B cell (primary cell): ENCODE measurements around the gene CFAP73. TPM values are rescaled to one million over a fixed set of nuclear protein-coding genes. Genes with fewer than 3 reads are reported as not detected.

Experiments
- ATAC-seq: fragments of 200-7000 bp; cut with Tn5 transposase; one replicate; pipeline ENCODE4 v1.10.0; 2021; ENCODE audit warnings: low read depth, mild to moderate bottlenecking, moderate number of reproducible peaks, moderate library complexity
- CTCF ChIA-PET: fragments of 350-600 bp; sonication (Branson Sonifier 250); formaldehyde crosslinking; loops from one replicate; lab custom pipeline; 2021; ENCODE audit warnings: antibody characterized with exemption, inconsistent platforms; lab: Charles Lee
- POLR2A ChIA-PET: fragments of 350-600 bp; sonication (Branson Sonifier 250); formaldehyde crosslinking; loops from one replicate; lab custom pipeline; 2021; ENCODE audit warnings: antibody characterized with exemption; lab: Charles Lee
- DNase-seq: peaks from one replicate; pipeline ENCODE4 v3.0.0; 2013
- H2AFZ ChIP-seq: 2 replicates; pipeline ENCODE4 v1.6.1; 2012; ENCODE audit warnings: mild to moderate bottlenecking, low read depth, low read length; ENCODE audit not compliant: insufficient read depth, poor library complexity, severe bottlenecking
- H3K27ac ChIP-seq, 2 donors: 1 replicate in 1 of 2; 2 replicates in 1 of 2; pipeline ENCODE4 v1.5.1; 2012 to 2013; ENCODE audit warnings: low read length in 2 of 2, mild to moderate bottlenecking in 2 of 2, moderate library complexity in 1 of 2
- H3K27me3 ChIP-seq, 4 experiments: fragments of 200-600 bp in 1 of 4; sonication (generic) in 1 of 4; replicated peaks in 1 of 4; 1 replicate in 2 of 4; 2 replicates in 2 of 4; pipeline versions ENCODE4 v1.6.1 to v1.7.0; 2013 to 2016; ENCODE audit warnings: low read length in 3 of 4, mild to moderate bottlenecking in 2 of 4, mixed read lengths in 1 of 4, moderate library complexity in 1 of 4; ENCODE audit not compliant: insufficient read depth in 4 of 4, control insufficient read depth in 3 of 4; ENCODE audit errors: control extremely low read depth in 1 of 4
- H3K36me3 ChIP-seq, 2 experiments: replicated peaks in 1 of 2; 1 replicate in 1 of 2; 2 replicates in 1 of 2; pipeline versions ENCODE4 v1.6.1 to v1.7.1; 2013; ENCODE audit warnings: low read length in 1 of 2; ENCODE audit not compliant: insufficient read depth in 2 of 2, control insufficient read depth in 1 of 2; ENCODE audit errors: control extremely low read depth in 1 of 2, extremely low read depth in 1 of 2
- H3K4me1 ChIP-seq, 2 donors: fragments of 200-600 bp in 1 of 2; sonication (generic) in 1 of 2; 1 replicate in 1 of 2; 2 replicates in 1 of 2; pipeline versions ENCODE4 v1.5.1 to v1.6.1; 2013 to 2017; ENCODE audit warnings: low read length in 2 of 2; ENCODE audit not compliant: control insufficient read depth in 2 of 2, insufficient read depth in 2 of 2
- H3K4me2 ChIP-seq: replicated peaks from 2 replicates; pipeline ENCODE3; 2012; ENCODE audit warnings: mild to moderate bottlenecking, low read depth, low read length; ENCODE audit not compliant: poor library complexity, severe bottlenecking
- H3K4me3 ChIP-seq, 5 experiments: fragments of 200-600 bp in 1 of 5; sonication (generic) in 1 of 5; 1 replicate in 3 of 5; 2 replicates in 2 of 5; pipeline versions ENCODE4 v1.5.1 to v1.7.0; 2011 to 2016; ENCODE audit warnings: low read length in 4 of 5, mild to moderate bottlenecking in 4 of 5, low read depth in 2 of 5, control low read depth in 1 of 5, moderate library complexity in 1 of 5; ENCODE audit not compliant: insufficient read depth in 1 of 5; ENCODE audit errors: control extremely low read depth in 1 of 5, extremely low read depth in 1 of 5
- H3K79me2 ChIP-seq: fragments of 200-600 bp; sonication (generic); one replicate; pipeline ENCODE4 v1.6.0; 2016; ENCODE audit warnings: low read length; ENCODE audit not compliant: control insufficient read depth, insufficient read depth
- H3K9ac ChIP-seq: fragments of 200-600 bp; sonication (generic); 2 replicates; pipeline ENCODE4 v1.6.1; 2017; ENCODE audit warnings: mild to moderate bottlenecking, low read length, moderate library complexity
- H3K9me3 ChIP-seq, 3 donors: one replicate each; pipeline versions ENCODE4 v1.6.1 to v1.7.1; 2013; ENCODE audit warnings: low read length in 2 of 3; ENCODE audit not compliant: control insufficient read depth in 2 of 3, insufficient read depth in 1 of 3; ENCODE audit errors: control extremely low read depth in 1 of 3
- H4K20me1 ChIP-seq: 2 replicates; pipeline ENCODE4 v1.6.0; 2012; ENCODE audit warnings: mild to moderate bottlenecking, low read length; ENCODE audit not compliant: insufficient read depth, control insufficient read depth, poor library complexity, severe bottlenecking
- H3K27ac Mint-ChIP-seq: one replicate; pipeline ENCODE4 v1.8.0; 2021; ENCODE audit warnings: mixed read lengths
- H3K27me3 Mint-ChIP-seq: one replicate; pipeline ENCODE4 v1.8.0; 2021; ENCODE audit warnings: mixed read lengths
- H3K4me1 Mint-ChIP-seq: one replicate; pipeline ENCODE4 v1.8.0; 2021; ENCODE audit warnings: mixed read lengths
- H3K4me3 Mint-ChIP-seq: one replicate; pipeline ENCODE4 v1.8.0; 2021; ENCODE audit warnings: mixed read lengths
- H3K9me3 Mint-ChIP-seq: one replicate; pipeline ENCODE4 v1.8.0; 2022; ENCODE audit warnings: mixed read lengths; ENCODE audit not compliant: insufficient read depth
- EZH2 ChIP-seq: IDR thresholded peaks from 2 replicates; pipeline ENCODE4 v1.6.1; 2012; ENCODE audit warnings: borderline replicate concordance, low read depth, mild to moderate bottlenecking, moderate library complexity, low read length; ENCODE audit not compliant: insufficient read depth, poor library complexity, severe bottlenecking
- WGBS: methylation state at CpG from one replicate; pipeline ENCODE4 v1.1.5; 2013; ENCODE audit warnings: missing lambda C conversion rate; ENCODE audit not compliant: insufficient coverage; 5-methylcytosine and 5-hydroxymethylcytosine counted together
- intact Hi-C: fragments of 100-400 bp; cut with micrococcal nuclease; formaldehyde crosslinking; loops from one replicate; pipeline ENCODE4 v1.10.0; 2022
- polyA plus RNA-seq: library from polyadenylated mRNA; depleted of rRNA; stranded (reverse); fragments of >200 nt; gene quantifications from 2 replicates; pipeline ENCODE4 v1.2.3, GENCODE V29; 2012
- total RNA-seq, 2 donors: library from RNA; stranded (reverse); fragments of 120-200 nt in 1 of 2; gene quantifications; 1 replicate in 1 of 2; 2 replicates in 1 of 2; pipeline versions ENCODE4 v1.2.3 to v1.2.4, GENCODE V29; 2013 to 2022
- TF ChIP-seq, protein P1 (sequence below): fragments of 200-600 bp; IDR thresholded peaks from one replicate; pipeline ENCODE4 v1.8.0; 2022; ENCODE audit warnings: antibody characterized with exemption, mild to moderate bottlenecking

Gene CFAP73
- total and polyA plus RNA-seq, 2 donors (not counting 1 experiment from before 2014, with no cell fraction given), result 0.13 to 5.1 TPM

GRCh38 chr12:113146999-113147398 is 2.5 kb upstream of the CFAP73 start:
- TF ChIP-seq, protein P1, sequence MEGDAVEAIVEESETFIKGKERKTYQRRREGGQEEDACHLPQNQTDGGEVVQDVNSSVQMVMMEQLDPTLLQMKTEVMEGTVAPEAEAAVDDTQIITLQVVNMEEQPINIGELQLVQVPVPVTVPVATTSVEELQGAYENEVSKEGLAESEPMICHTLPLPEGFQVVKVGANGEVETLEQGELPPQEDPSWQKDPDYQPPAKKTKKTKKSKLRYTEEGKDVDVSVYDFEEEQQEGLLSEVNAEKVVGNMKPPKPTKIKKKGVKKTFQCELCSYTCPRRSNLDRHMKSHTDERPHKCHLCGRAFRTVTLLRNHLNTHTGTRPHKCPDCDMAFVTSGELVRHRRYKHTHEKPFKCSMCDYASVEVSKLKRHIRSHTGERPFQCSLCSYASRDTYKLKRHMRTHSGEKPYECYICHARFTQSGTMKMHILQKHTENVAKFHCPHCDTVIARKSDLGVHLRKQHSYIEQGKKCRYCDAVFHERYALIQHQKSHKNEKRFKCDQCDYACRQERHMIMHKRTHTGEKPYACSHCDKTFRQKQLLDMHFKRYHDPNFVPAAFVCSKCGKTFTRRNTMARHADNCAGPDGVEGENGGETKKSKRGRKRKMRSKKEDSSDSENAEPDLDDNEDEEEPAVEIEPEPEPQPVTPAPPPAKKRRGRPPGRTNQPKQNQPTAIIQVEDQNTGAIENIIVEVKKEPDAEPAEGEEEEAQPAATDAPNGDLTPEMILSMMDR, result no peak
- no peak for TF ChIP-seq EZH2
- H3K27ac Mint-ChIP-seq, result no peak overlapping the region

GRCh38 chr12:113151655-113152054 is 2.1 kb downstream of the CFAP73 start:
- Mint-ChIP-seq H3K9me3 (peaks cover 3% of the 10 kb centered on the region), H3K4me3 (peak overlapping the region; percentile 88), H3K27me3 (peaks cover 6% of the 10 kb centered on the region), H3K27ac (no peak overlapping the region), H3K4me1 (peaks cover 25% of the 10 kb centered on the region)
- peaks cover 6% of the 10 kb centered on the region for H3K79me2 ChIP-seq
- TF ChIP-seq EZH2, result no peak
- TF ChIP-seq, protein P1, result no peak
- no peak overlapping the region for H3K4me2 ChIP-seq
- ChIA-PET CTCF (interaction anchor here (0.7 to 4.5 kb wide), 4 partner anchors 21 to 823 kb away, joined by 4 to 61 read pairs (median 15); partner anchors contain the start of gene DTX1), POLR2A (interaction anchor here (0.6 to 0.7 kb wide), 3 partner anchors 8 to 220 kb away, joined by 3 to 6 read pairs (median 3); no protein-coding TSS in a partner anchor)
- DNase-seq, result peak; percentile 21
- intact Hi-C loops, result loop anchor here (5.0 to 10.0 kb wide), 2 partner anchors 54 to 247 kb away; partner anchors contain the start of gene OAS1
- H3K9ac ChIP-seq, result no peak overlapping the region
- peaks cover 0 to 25% (median 8%) of the 10 kb centered on the region in 4 experiments for H3K27me3 ChIP-seq
- peaks cover 0 to 4% (median 1%) of the 10 kb centered on the region in 3 donors for H3K9me3 ChIP-seq
- peaks cover 4% of the 10 kb centered on the region for H4K20me1 ChIP-seq
- no peak overlapping the region for H3K4me3 ChIP-seq
- no peak overlapping the region for H2AFZ ChIP-seq
- WGBS, result 86% methylated on average over 1 of the region's 3 CpGs
- H3K36me3 ChIP-seq, result no peaks in the 10 kb centered on the region
- H3K4me1 ChIP-seq, result peaks cover 15 to 32% of the 10 kb centered on the region in 2 donors
- no peak overlapping the region for H3K27ac ChIP-seq
- no peak for ATAC-seq

More at GRCh38 chr12:113146999-113147398, 2.5 kb upstream of the CFAP73 start:
- Mint-ChIP-seq H3K4me1 (peaks cover 16% of the 10 kb centered on the region), H3K9me3 (peaks cover 3% of the 10 kb centered on the region), H3K4me3 (no peak overlapping the region), H3K27me3 (peaks cover 1% of the 10 kb centered on the region)
- intact Hi-C loops, result no loop called here
- Histone ChIP-seq H3K4me2 (no peak overlapping the region), H3K4me1 (peaks cover 10 to 11% of the 10 kb centered on the region in 2 donors), H3K4me3 (no peak overlapping the region), H3K27ac (no peak overlapping the region), H3K9me3 (peaks cover 0 to 6% (median 1%) of the 10 kb centered on the region in 3 donors), H3K36me3 (no peaks in the 10 kb centered on the region), H3K9ac (no peak overlapping the region), H2AFZ (no peak overlapping the region), H4K20me1 (no peaks in the 10 kb centered on the region), H3K79me2 (no peaks in the 10 kb centered on the region), H3K27me3 (peaks cover 0 to 3% (median 0%) of the 10 kb centered on the region in 4 experiments)
- ChIA-PET CTCF (interaction anchor here (1.1 kb wide), 1 partner anchor 25 kb away, joined by 3 read pairs; no protein-coding TSS in a partner anchor), POLR2A (no interaction called here)
- DNase-seq, result no peak
- no CpG with 5 or more reads among the region's 2 CpGs for whole genome bisulfite sequencing
- ATAC-seq, result no peak
